GM12878 (cell line): Measurements from ENCODE around the gene DCAF7. TPM values are rescaled to one million over a fixed set of nuclear protein-coding genes. Genes with fewer than 3 reads are reported as not detected.

Experiments
- CHD4 ChIP-seq: fragments of 200-600 bp; sonication (generic); IDR thresholded peaks from 2 replicates; pipeline ENCODE4 v1.6.1; 2016; ENCODE audit warnings: mild to moderate bottlenecking
- CREB1 ChIP-seq: IDR thresholded peaks from 2 replicates; pipeline ENCODE4 v1.6.1; 2012; ENCODE audit warnings: low read depth, mild to moderate bottlenecking, inconsistent platforms
- CTCF ChIP-seq, 3 experiments: IDR thresholded peaks in 2 of 3; conservative IDR thresholded peaks in 1 of 3; 2 replicates each; pipeline ENCODE4 v1.5.1; 2011; ENCODE audit warnings: low read depth in 3 of 3, low read length in 3 of 3, mild to moderate bottlenecking in 3 of 3, control low read depth in 2 of 3, moderate library complexity in 2 of 3, inconsistent platforms in 1 of 3, mixed read lengths in 1 of 3; ENCODE audit not compliant: control insufficient read depth in 2 of 3, insufficient read depth in 1 of 3; ENCODE audit errors: extremely low read depth in 1 of 3
- CUX1 ChIP-seq: IDR thresholded peaks from 2 replicates; pipeline ENCODE4 v1.6.1; 2012; ENCODE audit warnings: improper control_type of control experiment, low read depth, low read length; ENCODE audit not compliant: insufficient replicate concordance
- EGR1 ChIP-seq, 2 experiments: IDR thresholded peaks; 1 replicate in 1 of 2; 2 replicates in 1 of 2; pipeline ENCODE4 v1.6.1; 2011 to 2012; ENCODE audit warnings: low read depth in 2 of 2, low read length in 2 of 2, borderline replicate concordance in 1 of 2, mild to moderate bottlenecking in 1 of 2, moderate library complexity in 1 of 2
- IRF5 ChIP-seq: fragments of 450-650 bp; IDR thresholded peaks from 2 replicates; pipeline ENCODE4 v1.6.1; 2017; ENCODE audit warnings: borderline replicate concordance
- KLF5 ChIP-seq: fragments of 450-650 bp; IDR thresholded peaks from 2 replicates; pipeline ENCODE4 v1.6.1; 2014; ENCODE audit warnings: mild to moderate bottlenecking; ENCODE audit not compliant: partially characterized antibody
- PKNOX1 ChIP-seq: fragments of 450-650 bp; IDR thresholded peaks from 2 replicates; pipeline ENCODE4 v1.6.1; 2016; ENCODE audit warnings: mild to moderate bottlenecking
- RB1 ChIP-seq: fragments of 450-650 bp; formaldehyde crosslinking; IDR thresholded peaks from 2 replicates; pipeline ENCODE4 v1.6.1; 2017; ENCODE audit warnings: mild to moderate bottlenecking, borderline replicate concordance
- SMAD1 ChIP-seq: fragments of 450-650 bp; IDR thresholded peaks from 2 replicates; pipeline ENCODE4 v1.6.1; 2018; ENCODE audit warnings: mild to moderate bottlenecking, low read depth; ENCODE audit not compliant: partially characterized antibody
- WRNIP1 ChIP-seq: IDR thresholded peaks from 2 replicates; pipeline ENCODE4 v1.6.1; 2011; ENCODE audit warnings: low read depth, low read length, improper control_type of control experiment, borderline replicate concordance
- ZNF592 ChIP-seq: fragments of 450-650 bp; IDR thresholded peaks from 2 replicates; pipeline ENCODE4 v1.6.1; 2017; ENCODE audit warnings: mild to moderate bottlenecking, moderate library complexity
- ZSCAN29 ChIP-seq: fragments of 450-650 bp; IDR thresholded peaks from 2 replicates; pipeline ENCODE4 v1.6.1; 2017; ENCODE audit warnings: mild to moderate bottlenecking, moderate library complexity
- polyA plus RNA-seq, 11 experiments: library from polyadenylated mRNA; depleted of rRNA in 4 of 11; unstranded in 6 of 11; stranded (reverse) in 5 of 11; fragments of >200 nt; fragmentation: Nextera tagmentation in 4 of 11; fragmentation: Illumina TruSeq in 1 of 11; extraction: Ambion mirVana in 4 of 11; extraction: Trizol in 1 of 11; gene quantifications; 1 replicate in 1 of 11; 2 replicates in 10 of 11; pipeline versions ENCODE4 v1.2.1 to v1.2.3, GENCODE V29; 2011 to 2016; ENCODE audit warnings: inconsistent platforms in 2 of 11, missing spikeins in 2 of 11, low read depth in 1 of 11
- total RNA-seq, 4 experiments: library from RNA; depleted of rRNA in 3 of 4; stranded (reverse); fragments of >200 nt in 3 of 4; fragmentation: Illumina TruSeq in 1 of 4; extraction: Trizol in 1 of 4; gene quantifications; 2 replicates each; pipeline versions ENCODE4 v1.2.1 to v1.2.3, GENCODE V29; 2013 to 2021

DCAF7 gene
- total and polyA plus RNA-seq, 10 of the 15 experiments (the other 5 are each of a cell fraction or from before 2014, with no cell fraction given), result 27.0 to 103 (median 54.5) TPM

- TF ChIP-seq ZSCAN29 (no peak), WRNIP1 (no peak), CREB1 (peak; percentile 83), EGR1 (IDR thresholded peaks at IDR 0.05; ENCODE audit: borderline replicate concordance in 1 of 2, low read depth in 2 of 2, low read length in 2 of 2) (peak in 1 of 2 experiments; percentile 17; a peak in 1 of 3 replicates), IRF5 (no peak), CTCF (IDR thresholded peaks at IDR 0.05 in 2 of 3, conservative IDR thresholded peaks at IDR 0.05 in 1 of 3; ENCODE audit: control insufficient read depth in 2 of 3, extremely low read depth in 1 of 3, insufficient read depth in 1 of 3, low read depth in 3 of 3, low read length in 3 of 3) (0 out of 6 replicates have a peak, but pooled peaks of 1 of the 3 experiments have one; percentile 17), KLF5 (peak; percentile 66), CUX1 (no peak), PKNOX1 (peak; percentile 100), ZNF592 (no peak), SMAD1 (peak; percentile 23), RB1 (peak; percentile 82; the same call in 1 of the 2 replicates), CHD4 (no peak)
Measured at GRCh38 chr17:63621684-63622573, 71.7 kb downstream of the DCAF7 start, which contains the start of gene MAP3K3 (continued).
